ENCODE measurements around the gene REST.
A peak's percentile ranks its signal among the peaks of the same experiment; 100 is the strongest.
"Not testable (repeated sequence)": the region's sequence is repeated elsewhere in the genome, so short reads cannot be mapped to it uniquely, and the experiment has no call there.

Gene REST

DNA sequence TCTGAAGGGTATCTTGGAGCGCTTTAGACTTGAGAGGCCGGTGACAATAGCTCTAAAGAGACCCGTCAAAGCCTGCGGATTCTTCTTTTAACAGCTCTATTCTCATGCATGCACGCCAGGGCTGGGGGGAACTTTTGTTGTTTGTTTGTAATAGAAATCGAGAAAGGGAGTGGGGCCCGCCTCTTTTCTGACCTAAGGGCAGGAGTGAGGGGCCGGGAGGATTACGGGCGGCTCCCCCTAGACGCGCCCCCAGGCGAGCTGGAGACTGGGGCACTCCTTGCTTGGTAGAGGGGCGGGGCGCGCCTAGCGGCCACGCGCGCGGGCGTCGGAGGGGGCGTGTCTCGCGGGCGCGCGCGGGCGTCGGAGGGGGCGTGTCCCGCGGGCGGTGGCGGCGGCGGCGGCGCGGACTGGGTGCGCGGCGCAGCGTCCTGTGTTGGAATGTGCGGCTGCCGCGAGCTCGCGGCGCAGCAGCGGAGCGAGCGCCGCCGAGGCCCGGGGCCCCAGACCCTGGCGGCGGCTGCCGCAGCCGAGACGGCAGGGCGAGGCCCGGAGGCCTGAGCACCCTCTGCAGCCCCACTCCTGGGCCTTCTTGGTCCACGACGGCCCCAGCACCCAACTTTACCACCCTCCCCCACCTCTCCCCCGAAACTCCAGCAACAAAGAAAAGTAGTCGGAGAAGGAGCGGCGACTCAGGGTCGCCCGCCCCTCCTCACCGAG is at the start of gene REST:
Gene REST, plus strand, starts transcription at position 412 of the 717 bp plus-strand sequence. CDS start 2,739 bp downstream, outside the sequence.
- peak; percentile 83 to 89 for DNase-seq

DNA sequence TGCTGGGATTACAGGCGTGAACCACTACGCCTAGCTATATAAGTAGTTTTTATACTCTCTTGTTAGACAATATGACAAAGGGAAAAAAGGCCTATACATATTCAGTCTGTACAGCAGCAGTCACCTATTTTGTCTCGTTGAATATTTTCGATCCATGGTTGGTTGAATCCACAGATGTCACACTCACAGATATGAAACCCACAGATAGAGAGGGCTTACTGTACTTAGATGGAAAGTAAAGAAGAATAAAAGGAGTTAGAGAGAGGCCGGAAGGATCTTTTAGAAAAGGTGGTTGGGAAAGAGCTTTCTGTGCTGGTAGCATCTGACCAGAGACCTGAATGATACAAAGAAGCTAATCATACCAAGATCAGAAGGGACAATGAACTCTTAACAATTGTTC is 47.9 kb upstream of the REST start:
- no peak for DNase-seq

- DNase-seq, result no peak
Observed at GRCh38 chr4:56860781-56861180, 46.9 kb upstream of the REST start.

DNA sequence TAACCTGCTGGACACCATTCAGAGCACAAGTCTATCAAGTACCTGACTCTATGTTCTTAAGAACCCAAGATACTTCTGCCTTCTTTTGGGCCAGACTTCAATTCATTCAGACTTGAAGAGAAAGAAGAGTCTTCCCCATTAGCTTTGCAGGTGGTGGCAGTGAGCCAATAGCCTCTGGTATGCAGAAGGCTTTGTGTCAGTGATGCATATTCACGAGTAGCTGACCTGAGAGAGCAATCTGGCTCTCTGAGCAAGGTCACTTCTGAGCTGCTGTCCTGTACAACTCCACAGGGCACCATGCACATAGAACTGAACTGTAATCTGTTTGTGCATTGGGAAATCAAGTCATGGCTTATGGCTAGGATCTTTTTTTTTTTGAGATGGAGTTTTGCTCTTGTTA is 46.3 kb upstream of the REST start:
- no peak for DNase-seq

DNA sequence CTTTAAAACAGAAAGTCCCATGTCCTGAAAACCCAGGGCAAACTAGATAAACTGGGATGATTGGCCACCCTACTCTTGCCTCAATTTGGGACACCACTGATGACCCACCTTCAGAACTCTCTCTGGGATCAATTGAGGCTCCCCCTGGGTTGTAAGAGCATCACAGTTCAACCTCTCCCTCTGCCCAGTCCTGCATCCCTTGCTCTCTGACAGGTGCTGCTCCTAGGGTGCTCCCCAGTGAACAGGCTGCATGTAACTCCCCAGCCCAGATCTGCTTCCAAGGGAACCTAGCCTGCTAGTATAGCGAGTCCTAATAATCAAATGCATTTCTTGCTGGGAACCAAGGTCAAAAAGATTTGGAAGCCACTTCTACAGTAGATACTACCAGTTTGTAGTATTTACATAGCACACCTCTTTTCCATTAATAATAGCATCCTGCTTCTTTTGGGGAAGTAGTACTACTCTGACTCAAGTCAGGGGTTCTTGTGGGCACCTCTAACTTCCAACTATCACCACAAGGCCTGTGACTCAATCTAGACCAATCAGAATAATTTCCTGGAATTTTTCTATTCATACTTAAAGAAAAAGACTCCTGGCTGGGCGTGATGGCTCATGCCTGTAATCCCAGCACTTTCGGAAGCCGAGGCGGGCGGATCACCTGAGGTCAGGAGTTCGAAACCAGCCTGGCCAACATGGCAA is 44.1 kb upstream of the REST start:
- DNase-seq, result peak; percentile 27 to 30

- no peak for DNase-seq
Observed at GRCh38 chr4:56870946-56871345, 36.8 kb upstream of the REST start.

- no peak for DNase-seq
Observed at GRCh38 chr4:56871371-56871866, 36.3 kb upstream of the REST start.

GRCh38 chr4:56874166-56874565 is 33.5 kb upstream of the REST start:
- no peak for DNase-seq

GRCh38 chr4:56874923-56875322 is 32.8 kb upstream of the REST start:
- no peak for DNase-seq

DNA sequence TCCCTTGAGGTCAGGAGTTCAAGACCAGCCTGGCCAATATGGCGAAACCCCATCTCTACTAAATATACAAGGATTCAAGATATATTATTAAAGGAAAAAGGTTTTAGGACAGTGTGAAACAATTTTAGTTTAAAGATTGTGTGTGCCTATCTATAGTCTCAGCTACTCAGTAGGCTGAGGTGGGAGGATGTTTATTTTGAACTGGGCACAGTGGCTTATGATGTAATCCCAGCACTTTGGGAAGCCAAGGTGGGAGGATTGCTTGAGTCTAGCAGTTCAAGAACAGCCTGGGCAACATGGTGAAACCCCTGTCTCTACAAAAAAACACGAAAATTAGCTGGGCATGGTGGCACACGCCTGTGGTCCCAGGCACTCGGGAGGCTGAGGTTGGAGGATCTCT is 31.4 kb upstream of the REST start:
- DNase-seq, result no peak

DNA sequence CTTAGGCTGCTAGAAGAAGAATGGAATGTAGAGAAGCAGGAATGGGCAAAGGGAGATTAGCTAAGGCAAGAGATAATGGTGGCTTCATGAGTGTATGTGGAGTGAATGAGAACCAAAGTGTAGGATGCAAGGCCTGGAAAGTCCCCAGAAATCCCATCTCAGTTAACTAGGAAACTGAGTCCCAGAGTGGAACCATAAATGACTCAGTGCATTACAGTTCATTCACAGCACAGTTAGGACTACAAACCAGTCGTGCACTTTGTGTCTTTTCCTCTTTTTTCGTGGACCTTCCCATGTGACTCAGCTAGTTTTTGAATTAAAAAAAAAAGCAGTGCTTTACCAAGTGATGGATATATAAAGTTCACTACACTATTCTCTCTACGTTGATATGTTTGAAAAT is 27.7 kb upstream of the REST start:
- DNase-seq, result no peak

DNA sequence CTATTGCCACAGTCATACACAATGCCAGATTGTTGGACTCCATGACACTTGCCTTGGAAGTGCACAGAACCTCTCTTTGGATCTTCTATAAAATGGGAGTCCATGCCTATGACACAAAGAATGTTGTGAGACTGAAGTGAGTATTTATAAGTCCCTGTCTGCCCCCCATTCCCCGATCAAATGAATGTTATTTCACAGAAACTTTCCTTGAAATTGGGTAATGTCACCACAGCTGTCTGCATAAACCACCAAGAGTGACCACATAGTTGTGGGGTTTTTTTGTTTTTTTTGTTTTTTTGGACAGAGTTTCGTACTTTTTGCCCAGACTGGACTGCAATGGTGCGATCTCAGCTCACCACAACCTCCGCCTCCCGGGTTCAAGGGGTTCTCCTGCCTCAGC is 27.1 kb upstream of the REST start:
- DNase-seq, result no peak

DNA sequence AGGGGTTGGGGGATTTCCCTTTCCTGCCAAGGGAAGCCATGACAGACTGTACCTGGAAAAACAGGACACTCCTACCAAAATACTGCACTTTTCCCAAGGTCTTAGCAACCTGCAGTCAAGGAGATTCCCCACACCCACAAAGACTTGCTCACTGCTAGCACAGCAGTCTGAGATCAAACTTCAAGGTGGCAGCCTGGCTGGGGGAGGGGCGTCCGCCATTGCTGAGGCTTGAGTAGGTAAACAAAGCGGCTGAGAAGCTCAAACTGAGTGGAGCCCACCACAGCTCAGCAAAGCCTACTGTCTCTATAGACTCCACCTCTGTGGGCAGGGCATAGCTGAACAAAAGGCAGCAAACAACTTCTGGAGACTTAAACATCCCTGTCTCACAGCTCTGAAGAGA is 23.2 kb upstream of the REST start:
- not testable (repeated sequence) for DNase-seq

- no peak for DNase-seq
Observed at GRCh38 chr4:56892691-56893090, 15.0 kb upstream of the REST start.

- DNase-seq, result not testable (repeated sequence)
Observed at GRCh38 chr4:56897842-56898241, 9.9 kb upstream of the REST start.

GRCh38 chr4:56900186-56900585 is 7.5 kb upstream of the REST start:
- not testable (repeated sequence) for DNase-seq

DNA sequence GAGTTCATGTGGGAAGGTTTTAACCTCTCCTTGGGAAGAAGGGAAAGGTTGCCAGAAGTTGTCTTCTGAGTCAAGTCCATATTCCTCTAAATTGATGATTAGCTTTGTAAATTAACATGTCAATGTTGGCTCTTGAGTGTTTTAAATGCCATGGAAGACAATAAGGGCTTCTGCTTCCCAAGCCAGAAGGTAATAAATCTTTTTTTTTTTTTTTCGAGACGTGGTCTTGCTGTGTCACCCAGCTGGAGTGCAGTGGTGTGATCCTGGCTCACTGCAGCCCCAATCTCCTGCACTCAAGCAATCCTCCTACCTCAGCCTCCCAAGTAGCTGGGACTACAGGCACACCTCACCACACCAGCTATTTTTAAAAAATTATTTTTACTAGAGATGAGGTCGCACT is 5.0 kb upstream of the REST start:
- no peak for DNase-seq

- no peak for DNase-seq
Observed at GRCh38 chr4:56905796-56906195, 1.9 kb upstream of the REST start.

- DNase-seq, result peak in 1 of 2 experiments; percentile 31
Observed at GRCh38 chr4:56906489-56907393, 959 bp upstream of the REST start.

- DNase-seq, result peak; percentile 74 to 82
Observed at GRCh38 chr4:56908206-56909085, 746 bp downstream of the REST start.

DNA sequence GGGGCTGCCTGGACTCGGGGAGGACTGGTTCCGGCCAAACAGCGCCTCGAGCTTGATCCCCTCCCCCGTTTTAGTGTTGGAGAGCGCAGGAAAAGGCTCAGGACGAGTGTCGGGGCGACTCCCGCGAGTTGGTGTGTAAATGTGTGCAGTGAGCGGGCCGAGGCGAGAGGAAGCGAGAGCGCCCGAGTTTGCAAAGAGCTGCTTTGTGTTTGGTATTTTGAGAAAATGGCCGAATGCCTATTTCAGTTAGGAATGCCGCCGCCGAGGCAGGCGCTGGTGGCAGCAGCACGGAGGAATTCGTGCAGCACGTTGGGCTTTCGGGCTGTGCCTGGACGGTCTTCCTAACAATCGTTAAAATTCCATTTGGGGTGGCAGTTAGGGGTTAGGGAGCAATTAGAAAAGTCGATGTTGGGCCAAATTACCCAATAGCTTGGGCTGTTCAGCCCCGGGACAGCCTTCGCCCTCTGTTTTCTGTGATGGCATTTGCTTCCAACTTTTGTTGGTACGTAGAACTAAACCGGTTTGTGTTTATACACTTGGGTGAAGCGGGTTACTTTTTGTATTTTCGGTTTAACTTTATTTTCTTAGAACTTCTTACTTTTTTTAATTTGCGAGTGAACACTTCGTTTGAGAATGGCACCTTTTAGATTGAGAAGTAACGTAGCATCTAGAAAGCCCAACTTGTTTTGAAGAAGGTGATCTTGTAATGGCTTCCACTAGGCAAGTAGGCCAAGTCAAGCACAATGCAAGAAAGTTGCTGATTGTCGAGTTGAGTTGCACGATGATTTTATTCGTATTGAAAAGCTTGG is 1.6 kb downstream of the REST start:
- DNase-seq, result no peak
